HG03108 (cell line): ENCODE results near the gene L3MBTL1.

ENCODE experiments used
- ATAC-seq: cut with Tn5 transposase; IDR thresholded peaks from one replicate; pipeline ENCODE4 v1.9.1; 2021; ENCODE audit warnings: moderate library complexity; ENCODE audit not compliant: unreplicated experiment

The L3MBTL1 gene

GRCh38 chr20:43558412-43559146 is 51.1 kb downstream of the L3MBTL1 start, which contains the start of gene SGK2:
SGK2 (plus strand) TSS chr20:43559027; CDS start chr20:43566496, 7,469 bp downstream.
- ATAC-seq: no peak

DNA sequence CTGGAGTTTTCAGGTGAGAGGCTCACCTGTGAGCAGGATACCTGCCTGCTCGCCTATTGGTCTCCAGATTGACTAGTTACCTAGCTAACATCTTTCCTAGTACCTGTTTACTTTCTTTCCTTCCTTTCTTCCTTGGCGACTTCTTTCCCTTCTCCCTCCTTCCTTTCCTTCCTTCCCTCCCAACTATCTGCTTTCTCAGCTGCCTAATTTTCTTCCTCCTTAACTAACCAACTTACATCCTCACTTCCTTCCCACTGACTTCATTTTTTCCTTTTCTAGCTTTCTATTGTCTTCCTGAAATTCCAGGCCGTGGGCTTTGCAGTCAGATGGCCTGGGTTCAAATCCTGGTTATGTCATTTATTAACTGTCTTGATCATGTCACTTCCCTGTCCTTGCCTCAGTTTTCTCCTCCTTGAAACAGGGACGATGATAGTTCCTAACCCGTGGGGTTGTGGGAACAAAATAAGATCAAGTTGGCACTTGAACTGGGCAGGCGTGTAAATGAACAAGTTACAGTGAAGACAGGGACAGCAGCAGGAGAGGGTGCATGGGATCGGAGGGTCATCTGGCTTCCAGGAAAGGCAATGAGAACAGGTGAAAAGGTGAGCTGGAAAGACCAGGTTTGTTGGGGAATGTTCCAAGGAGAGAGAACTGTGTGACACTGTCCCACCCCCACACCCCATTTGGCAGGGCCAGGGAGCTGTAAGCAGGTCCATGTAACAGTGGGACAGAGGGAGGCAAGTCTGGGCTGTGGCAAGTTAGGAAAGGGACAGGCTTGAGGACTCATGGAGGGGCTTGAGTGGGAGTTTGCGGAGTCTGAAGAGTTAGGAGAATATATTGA is 51.9 kb downstream of the L3MBTL1 start:
- no peak for ATAC-seq

GRCh38 chr20:43560974-43561373 is 53.5 kb downstream of the L3MBTL1 start:
- ATAC-seq: no peak

DNA sequence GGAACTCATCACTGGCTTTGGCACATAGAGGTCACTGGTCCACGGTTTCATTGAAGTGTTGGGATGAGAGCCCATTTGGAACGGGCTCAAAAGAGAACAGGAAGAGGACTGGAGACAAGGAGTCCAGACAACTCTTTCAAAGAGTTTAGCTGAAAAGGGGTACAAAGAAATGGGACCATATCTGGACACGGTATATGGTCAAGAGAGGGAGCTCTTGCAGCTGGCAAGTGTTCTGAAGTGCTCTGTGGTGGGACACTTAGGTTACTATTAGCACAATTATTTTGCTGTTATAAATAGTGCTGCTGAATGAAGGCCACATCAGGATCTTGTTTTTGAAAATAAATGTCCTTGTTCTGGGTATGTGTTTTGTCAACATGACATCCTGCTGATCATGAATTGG is 55.9 kb downstream of the L3MBTL1 start:
- no peak for ATAC-seq

DNA sequence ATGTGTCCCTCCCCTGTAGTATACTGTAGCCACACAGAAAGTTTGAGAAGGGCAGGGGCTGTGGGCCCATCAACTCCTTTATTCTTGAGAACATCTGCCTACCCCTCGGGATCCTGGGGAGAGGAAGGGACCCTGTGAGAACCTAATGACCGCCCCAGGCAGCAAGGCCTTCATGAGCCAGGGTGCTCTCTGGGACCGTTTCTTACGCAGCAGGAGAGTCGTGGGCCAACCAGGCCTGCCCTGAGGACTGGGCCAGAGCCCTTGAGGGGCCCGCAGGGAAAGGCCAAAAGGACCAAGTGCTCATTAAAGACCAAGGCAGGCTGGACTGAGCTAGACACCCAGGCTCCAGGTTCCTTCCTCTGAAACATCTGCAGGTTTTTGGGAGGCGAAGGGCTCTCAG is 56.5 kb downstream of the L3MBTL1 start:
- no peak for ATAC-seq

DNA sequence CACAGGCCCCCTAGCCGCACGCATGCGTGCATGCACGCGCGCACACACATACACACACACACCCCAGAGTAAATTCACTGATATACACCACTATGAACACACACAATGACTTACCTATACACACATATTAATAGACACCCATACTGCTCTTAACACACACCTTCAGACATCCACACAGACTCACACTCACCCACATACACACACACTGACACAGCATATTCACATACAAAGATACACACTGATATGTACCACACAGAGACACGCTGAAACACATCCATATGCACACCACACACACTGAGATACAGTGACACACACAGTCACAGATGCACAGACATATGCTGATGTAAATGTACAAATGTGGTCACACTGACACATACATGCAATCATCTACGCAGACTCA is 57.0 kb downstream of the L3MBTL1 start:
- no peak for ATAC-seq

- no peak for ATAC-seq
These were observed 57.7 kb downstream of the L3MBTL1 start for GRCh38 chr20:43564993-43565757.

DNA sequence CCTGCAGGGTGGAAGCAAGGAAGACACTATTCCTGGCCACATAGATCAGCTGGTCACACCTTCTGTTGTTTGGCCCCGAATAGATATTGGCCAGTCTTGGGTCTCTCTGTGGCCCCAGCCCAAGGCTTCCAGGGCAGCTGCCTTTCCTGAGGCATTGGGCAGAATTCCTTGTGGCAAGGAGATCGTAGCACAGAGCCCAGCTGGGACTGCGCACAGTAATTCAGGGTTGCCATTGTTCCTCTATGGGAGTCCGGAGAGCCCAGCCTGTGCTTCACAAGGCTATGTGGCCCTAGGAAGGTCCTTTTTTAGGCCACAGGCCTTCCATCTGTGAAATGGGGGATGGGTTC is 58.2 kb downstream of the L3MBTL1 start:
- no peak for ATAC-seq

DNA sequence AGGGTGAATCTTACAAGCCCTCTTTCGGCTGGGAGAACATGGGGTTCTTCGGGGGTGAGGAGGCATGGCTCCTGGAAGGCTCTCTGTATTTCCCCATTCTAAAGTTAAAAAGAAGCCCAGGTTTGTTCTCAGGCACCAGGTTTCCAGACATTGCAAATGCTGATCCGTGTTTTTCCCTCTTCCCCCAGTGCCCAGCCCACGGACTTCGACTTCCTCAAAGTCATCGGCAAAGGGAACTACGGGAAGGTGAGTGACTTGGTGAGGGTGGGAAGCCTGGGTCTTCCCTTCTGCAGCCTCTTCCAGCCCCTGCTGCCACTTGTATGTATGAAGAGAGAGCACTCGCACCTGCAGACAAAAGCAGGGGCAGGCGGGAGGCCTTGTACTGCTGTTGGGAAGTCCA is 60.0 kb downstream of the L3MBTL1 start:
- ATAC-seq: no peak

DNA sequence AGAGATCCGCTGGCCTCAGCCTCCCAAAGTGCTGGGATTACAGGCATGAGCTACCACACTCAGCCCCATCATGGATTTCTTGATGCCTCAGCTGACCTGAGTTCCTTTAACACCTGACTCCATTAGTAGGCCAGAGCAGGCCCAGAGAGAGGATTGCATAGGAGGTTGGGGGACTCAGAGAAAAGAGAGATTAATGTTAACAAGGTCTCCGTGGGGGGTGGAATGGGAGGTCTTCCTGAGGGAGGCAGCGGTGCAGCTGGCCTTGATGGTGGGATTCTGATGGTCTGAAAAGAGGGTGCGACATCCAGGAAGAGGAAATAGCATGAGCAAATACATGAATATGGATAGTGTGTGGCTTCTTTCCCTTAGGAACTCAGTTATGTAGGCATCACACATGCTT is 61.2 kb downstream of the L3MBTL1 start:
- no peak for ATAC-seq

- ATAC-seq: no peak
These were observed 61.8 kb downstream of the L3MBTL1 start for GRCh38 chr20:43569282-43569681.

DNA sequence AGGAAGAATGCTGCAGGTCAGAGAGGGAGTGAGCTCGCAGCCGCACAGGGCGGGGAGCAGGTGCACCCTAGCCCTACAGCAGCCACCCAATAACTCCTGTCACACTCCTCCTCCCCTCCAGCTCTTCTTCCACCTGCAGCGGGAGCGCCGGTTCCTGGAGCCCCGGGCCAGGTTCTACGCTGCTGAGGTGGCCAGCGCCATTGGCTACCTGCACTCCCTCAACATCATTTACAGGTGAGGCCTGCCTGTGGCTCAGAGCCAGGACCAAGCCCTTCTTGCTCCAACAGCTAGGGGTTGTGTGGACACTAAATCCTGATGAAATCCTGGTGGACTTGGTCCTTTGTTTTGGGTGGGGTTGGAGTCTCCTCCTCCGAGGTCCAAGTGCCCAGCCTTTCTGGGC is 63.0 kb downstream of the L3MBTL1 start:
- ATAC-seq: no peak

- no peak for ATAC-seq
These were observed 63.8 kb downstream of the L3MBTL1 start for GRCh38 chr20:43571310-43571709.

- no peak for ATAC-seq
These were observed 64.3 kb downstream of the L3MBTL1 start for GRCh38 chr20:43571771-43572170.

GRCh38 chr20:43572891-43573290 is 65.4 kb downstream of the L3MBTL1 start:
- ATAC-seq: no peak

DNA sequence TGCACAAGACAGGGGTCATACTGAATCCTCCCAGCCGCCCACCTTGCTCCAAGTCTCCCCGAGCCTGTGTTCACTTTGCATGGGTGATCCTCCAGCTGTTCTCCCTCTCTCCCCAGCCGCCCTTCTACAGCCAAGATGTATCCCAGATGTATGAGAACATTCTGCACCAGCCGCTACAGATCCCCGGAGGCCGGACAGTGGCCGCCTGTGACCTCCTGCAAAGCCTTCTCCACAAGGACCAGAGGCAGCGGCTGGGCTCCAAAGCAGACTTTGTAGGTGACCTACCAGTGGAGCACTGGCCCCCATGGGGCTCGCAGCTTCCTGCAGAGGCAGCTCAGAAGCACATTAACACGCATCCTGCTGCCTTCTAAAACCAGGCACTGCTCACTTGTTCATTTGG is 68.6 kb downstream of the L3MBTL1 start:
- ATAC-seq: no peak

DNA sequence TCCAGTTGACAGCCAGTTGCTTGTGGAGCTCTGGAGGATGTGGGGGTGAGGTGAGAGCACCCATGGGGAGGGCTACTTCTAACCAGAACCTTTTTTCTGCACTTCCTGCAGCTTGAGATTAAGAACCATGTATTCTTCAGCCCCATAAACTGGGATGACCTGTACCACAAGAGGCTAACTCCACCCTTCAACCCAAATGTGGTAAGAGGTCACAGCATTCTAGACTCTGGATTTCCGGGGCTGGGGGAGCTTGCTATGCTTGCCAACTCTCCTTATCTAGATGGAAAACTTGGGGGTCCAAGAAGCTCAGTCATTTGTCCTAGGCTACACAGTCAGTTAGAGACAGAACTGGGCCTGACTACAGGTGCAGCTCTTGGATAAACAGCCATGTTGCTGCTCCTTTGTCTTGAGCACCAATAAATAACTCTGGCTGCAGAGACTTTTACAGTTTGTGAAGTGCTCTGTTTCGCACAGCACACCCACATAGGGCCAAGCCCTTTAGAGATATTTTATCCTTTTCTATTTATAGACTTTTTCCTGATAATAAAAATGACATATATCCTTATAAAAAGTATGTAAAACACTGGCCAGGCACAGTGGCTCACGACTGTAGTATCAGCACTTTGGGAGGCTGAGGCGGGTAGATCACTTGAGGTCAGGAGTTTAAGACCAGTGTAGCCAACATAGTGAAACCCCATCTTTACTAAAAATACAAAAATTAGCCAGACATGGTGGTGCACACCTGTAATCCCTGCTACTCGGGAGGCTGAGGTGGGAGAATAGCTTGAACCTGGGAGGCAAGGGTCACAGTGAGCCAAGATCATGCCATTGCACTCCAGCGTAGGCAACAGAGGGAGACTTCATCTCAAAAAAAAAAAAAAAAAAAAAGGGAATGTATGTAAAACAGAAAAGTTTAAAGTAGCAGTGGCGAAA is 72.6 kb downstream of the L3MBTL1 start:
- no peak for ATAC-seq

- ATAC-seq: no peak
These were observed 75.8 kb downstream of the L3MBTL1 start for GRCh38 chr20:43583133-43583864.

DNA sequence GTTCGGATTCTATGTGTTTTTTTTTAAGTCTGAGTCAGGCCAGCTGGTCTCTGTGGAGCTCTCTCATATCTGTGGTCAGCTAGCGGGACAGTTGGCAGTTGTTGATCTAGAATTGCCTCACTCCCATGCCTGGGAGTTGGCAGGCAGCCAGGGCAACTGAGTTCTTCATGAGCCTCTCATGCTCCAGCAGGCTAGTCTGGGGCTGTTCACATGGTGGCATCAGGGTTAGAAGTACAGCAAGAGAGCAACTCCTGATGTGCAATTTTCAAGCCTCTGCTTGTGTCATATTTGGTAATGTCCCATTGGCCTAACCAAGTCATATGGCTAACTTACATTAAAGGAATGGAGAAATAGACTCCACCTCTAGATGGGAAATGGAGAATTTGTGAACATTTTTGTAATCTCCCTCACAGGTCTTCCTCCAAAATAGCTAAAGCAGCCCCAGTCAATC is 76.5 kb downstream of the L3MBTL1 start:
- no peak for ATAC-seq
